ENCODE measurements around the gene TLX3. TPM values are rescaled to one million over a fixed set of nuclear protein-coding genes. Genes with fewer than 3 reads are reported as not detected.
A peak's percentile ranks its signal among the peaks of the same experiment; 100 is the strongest.

The TLX3 gene
- total RNA-seq, 1 experiment from 2014 or later: not detected

- DNase-seq (ENCODE audit: low spot score) (peak; percentile 41), ATAC-seq (peak; percentile 99)
- peaks cover 5% of the 10 kb centered on the region for H3K4me1 Mint-ChIP-seq
Observed at GRCh38 chr5:171272996-171273970, 35.8 kb upstream of the TLX3 start.

More at GRCh38 chr5:171272996-171273970, 35.8 kb upstream of the TLX3 start:
- Mint-ChIP-seq H3K9me3 (peaks cover 6% of the 10 kb centered on the region), H3K27me3 (ENCODE audit: low read depth) (no peaks in the 10 kb centered on the region), H3K36me3 (0 out of 2 replicates have a peak, but pooled peaks cover 4% of the 10 kb centered on the region), H3K27ac (no peak overlapping the region), H3K4me3 (no peak overlapping the region)
- CTCF ChIA-PET: interaction anchor here (0.7 to 2.4 kb wide), 7 partner anchors 9 to 144 kb away, joined by 3 to 17 read pairs (median 3); no protein-coding TSS in a partner anchor
- no peak for TF ChIP-seq HMGXB4 (CRISPR knock-in tag; IDR thresholded peaks at IDR 0.05)
- TF ChIP-seq ELF4 (CRISPR knock-in tag; IDR thresholded peaks at IDR 0.05; ENCODE audit: low read depth): no peak
- TF ChIP-seq ZNF512 (CRISPR knock-in tag; IDR thresholded peaks at IDR 0.05; ENCODE audit: borderline replicate concordance): no peak
- TF ChIP-seq SMAD4 (CRISPR knock-in tag; IDR thresholded peaks at IDR 0.05): no peak
- no peak for TF ChIP-seq ZNF425 (CRISPR knock-in tag; conservative IDR thresholded peaks at IDR 0.05)
- TF ChIP-seq ATF6 (CRISPR knock-in tag; IDR thresholded peaks at IDR 0.05): no peak
- TF ChIP-seq CREM (CRISPR knock-in tag; IDR thresholded peaks at IDR 0.05): no peak
- TF ChIP-seq ATF2 (CRISPR knock-in tag; IDR thresholded peaks at IDR 0.05; ENCODE audit: borderline replicate concordance, low read depth): no peak
- TF ChIP-seq JAZF1 (CRISPR knock-in tag; IDR thresholded peaks at IDR 0.05): no peak
- no peak for TF ChIP-seq ZMAT4 (CRISPR knock-in tag; IDR thresholded peaks at IDR 0.05)
- TF ChIP-seq MAX (CRISPR knock-in tag; IDR thresholded peaks at IDR 0.05): no peak
- TF ChIP-seq NFE2L1 (CRISPR knock-in tag; IDR thresholded peaks at IDR 0.05): no peak
- TF ChIP-seq CTCF (IDR thresholded peaks at IDR 0.05): no peak
- no peak for TF ChIP-seq FOXP1 (CRISPR knock-in tag; IDR thresholded peaks at IDR 0.05; ENCODE audit: borderline replicate concordance)
- no peak for TF ChIP-seq ZNF121 (CRISPR knock-in tag; IDR thresholded peaks at IDR 0.05)
- no peak for TF ChIP-seq ESRRA (CRISPR knock-in tag; IDR thresholded peaks at IDR 0.05; ENCODE audit: borderline replicate concordance)
- no peak for TF ChIP-seq GABPB1 (CRISPR knock-in tag; IDR thresholded peaks at IDR 0.05)
- POLR2A ChIA-PET: interaction anchor here (0.5 kb wide), 1 partner anchor 62 kb away, joined by 3 read pairs; no protein-coding TSS in a partner anchor

Data from WTC11 (cell line).